Type B pancreatic cell (in vitro differentiated cells): ENCODE measurements around the gene PPAN. TPM values are rescaled to one million over a fixed set of nuclear protein-coding genes. Genes with fewer than 3 reads are reported as not detected.

Experiments
- DNase-seq: peaks from one replicate; pipeline ENCODE4 v3.0.0; 2021; ENCODE audit warnings: mixed read lengths; ENCODE audit not compliant: unreplicated experiment; ENCODE audit errors: extremely low spot score
- H3K27ac Mint-ChIP-seq: 2 replicates; pipeline ENCODE4 v1.8.0; 2021; ENCODE audit warnings: mild to moderate bottlenecking, mixed read lengths
- H3K27me3 Mint-ChIP-seq: 2 replicates; pipeline ENCODE4 v1.8.0; 2021; ENCODE audit warnings: mixed read lengths
- H3K36me3 Mint-ChIP-seq: 2 replicates; pipeline ENCODE4 v1.8.0; 2021; ENCODE audit warnings: mixed read lengths
- H3K4me1 Mint-ChIP-seq: one replicate; pipeline ENCODE4 v1.8.0; 2021; ENCODE audit warnings: mixed read lengths; ENCODE audit not compliant: unreplicated experiment
- H3K4me3 Mint-ChIP-seq: 2 replicates; pipeline ENCODE4 v1.8.0; 2021; ENCODE audit warnings: mild to moderate bottlenecking, mixed read lengths
- H3K9me3 Mint-ChIP-seq: 2 replicates; pipeline ENCODE4 v1.8.0; 2021; ENCODE audit warnings: mixed read lengths
- total RNA-seq: library from RNA; stranded (reverse); gene quantifications from 2 replicates; pipeline ENCODE4 v1.2.1, GENCODE V29; 2021; ENCODE audit warnings: low replicate concordance
- TF ChIP-seq, protein P1 (sequence below): fragments of 200-600 bp; sonication (generic); conservative IDR thresholded peaks from 2 replicates; pipeline ENCODE4 v1.5.0; 2021; ENCODE audit warnings: antibody characterized with exemption, mild to moderate bottlenecking

Gene PPAN
- total RNA-seq, 1 donor from 2014 or later = 62.4 TPM

DNA sequence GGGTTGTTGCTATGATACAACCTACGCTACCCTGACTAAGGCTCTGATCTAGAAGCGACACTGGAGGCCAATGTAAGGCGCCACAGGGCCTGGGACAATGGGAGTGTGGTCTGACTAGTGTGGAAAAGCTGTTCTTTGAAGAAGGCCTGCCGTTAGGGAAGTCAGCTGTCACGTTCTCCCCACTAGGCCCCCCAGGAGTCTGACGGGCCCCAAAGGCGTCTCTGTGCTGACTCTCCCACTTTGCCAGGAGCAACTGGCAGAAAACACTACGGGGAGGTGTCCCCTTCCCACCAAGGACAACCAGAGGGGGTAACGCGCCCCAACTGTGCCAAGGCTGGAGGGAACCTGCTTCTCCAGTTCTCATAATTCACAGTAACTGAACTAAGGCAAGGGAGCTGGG lies 38.9 kb downstream of the PPAN start:
- H3K27me3 Mint-ChIP-seq = no peaks in the 10 kb centered on the region
- no peaks in the 10 kb centered on the region for H3K9me3 Mint-ChIP-seq
- no peak for DNase-seq
- H3K4me3 Mint-ChIP-seq = no peak overlapping the region
- H3K27ac Mint-ChIP-seq = no peak overlapping the region
- TF ChIP-seq, protein P1, sequence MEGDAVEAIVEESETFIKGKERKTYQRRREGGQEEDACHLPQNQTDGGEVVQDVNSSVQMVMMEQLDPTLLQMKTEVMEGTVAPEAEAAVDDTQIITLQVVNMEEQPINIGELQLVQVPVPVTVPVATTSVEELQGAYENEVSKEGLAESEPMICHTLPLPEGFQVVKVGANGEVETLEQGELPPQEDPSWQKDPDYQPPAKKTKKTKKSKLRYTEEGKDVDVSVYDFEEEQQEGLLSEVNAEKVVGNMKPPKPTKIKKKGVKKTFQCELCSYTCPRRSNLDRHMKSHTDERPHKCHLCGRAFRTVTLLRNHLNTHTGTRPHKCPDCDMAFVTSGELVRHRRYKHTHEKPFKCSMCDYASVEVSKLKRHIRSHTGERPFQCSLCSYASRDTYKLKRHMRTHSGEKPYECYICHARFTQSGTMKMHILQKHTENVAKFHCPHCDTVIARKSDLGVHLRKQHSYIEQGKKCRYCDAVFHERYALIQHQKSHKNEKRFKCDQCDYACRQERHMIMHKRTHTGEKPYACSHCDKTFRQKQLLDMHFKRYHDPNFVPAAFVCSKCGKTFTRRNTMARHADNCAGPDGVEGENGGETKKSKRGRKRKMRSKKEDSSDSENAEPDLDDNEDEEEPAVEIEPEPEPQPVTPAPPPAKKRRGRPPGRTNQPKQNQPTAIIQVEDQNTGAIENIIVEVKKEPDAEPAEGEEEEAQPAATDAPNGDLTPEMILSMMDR = no peak
- H3K4me1 Mint-ChIP-seq = no peaks in the 10 kb centered on the region
- peaks cover 7% of the 10 kb centered on the region for H3K36me3 Mint-ChIP-seq

GRCh38 chr19:10146142-10146541 lies 40.0 kb downstream of the PPAN start:
- no peak for DNase-seq
- Mint-ChIP-seq H3K4me3 (no peak overlapping the region), H3K27ac (no peak overlapping the region), H3K36me3 (peaks cover 11% of the 10 kb centered on the region), H3K27me3 (no peaks in the 10 kb centered on the region), H3K4me1 (no peaks in the 10 kb centered on the region), H3K9me3 (no peaks in the 10 kb centered on the region)
- TF ChIP-seq, protein P1 = no peak

DNA sequence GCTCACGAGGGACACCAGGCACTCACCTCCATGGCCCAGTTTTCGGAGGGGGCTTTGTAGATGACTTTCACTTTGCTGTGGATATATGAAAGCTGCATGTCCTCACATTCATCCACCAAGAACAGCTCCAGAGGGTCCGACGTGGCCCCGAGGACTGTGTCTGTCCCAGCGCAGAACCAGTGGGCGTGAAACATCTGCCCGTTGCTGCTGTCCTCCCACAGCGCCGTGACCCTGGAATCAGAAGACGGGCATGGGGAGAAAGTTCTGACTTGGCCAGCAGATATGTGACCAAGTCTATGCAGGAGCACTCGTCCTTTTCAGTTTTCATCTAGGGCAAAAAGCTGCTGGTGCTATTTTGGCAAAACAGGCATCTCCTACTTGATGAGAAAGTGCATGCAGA lies 43.3 kb downstream of the PPAN start:
- Mint-ChIP-seq H3K9me3 (no peaks in the 10 kb centered on the region), H3K36me3 (peaks cover 19% of the 10 kb centered on the region), H3K27ac (no peak overlapping the region)

GRCh38 chr19:10151521-10151920 lies 45.4 kb downstream of the PPAN start:
- Mint-ChIP-seq H3K27me3 (no peaks in the 10 kb centered on the region), H3K27ac (no peak overlapping the region), H3K4me3 (no peak overlapping the region), H3K9me3 (no peaks in the 10 kb centered on the region), H3K4me1 (no peaks in the 10 kb centered on the region), H3K36me3 (peaks cover 22% of the 10 kb centered on the region)
- TF ChIP-seq, protein P1 = no peak
- no peak for DNase-seq

More for the DNA sequence above, 43.3 kb downstream of the PPAN start:
- Mint-ChIP-seq H3K4me3 (no peak overlapping the region), H3K27me3 (no peaks in the 10 kb centered on the region), H3K4me1 (no peaks in the 10 kb centered on the region)
- DNase-seq = no peak
- TF ChIP-seq, protein P1 = no peak

- no peak overlapping the region for H3K27ac Mint-ChIP-seq
- H3K27me3 Mint-ChIP-seq = no peaks in the 10 kb centered on the region
- DNase-seq = no peak
- no peak overlapping the region for H3K4me3 Mint-ChIP-seq
- H3K9me3 Mint-ChIP-seq = no peaks in the 10 kb centered on the region
- TF ChIP-seq, protein P1 = no peak
- peaks cover 21% of the 10 kb centered on the region for H3K36me3 Mint-ChIP-seq
- H3K4me1 Mint-ChIP-seq = no peaks in the 10 kb centered on the region
Measured at GRCh38 chr19:10152100-10152499, 45.9 kb downstream of the PPAN start.

DNA sequence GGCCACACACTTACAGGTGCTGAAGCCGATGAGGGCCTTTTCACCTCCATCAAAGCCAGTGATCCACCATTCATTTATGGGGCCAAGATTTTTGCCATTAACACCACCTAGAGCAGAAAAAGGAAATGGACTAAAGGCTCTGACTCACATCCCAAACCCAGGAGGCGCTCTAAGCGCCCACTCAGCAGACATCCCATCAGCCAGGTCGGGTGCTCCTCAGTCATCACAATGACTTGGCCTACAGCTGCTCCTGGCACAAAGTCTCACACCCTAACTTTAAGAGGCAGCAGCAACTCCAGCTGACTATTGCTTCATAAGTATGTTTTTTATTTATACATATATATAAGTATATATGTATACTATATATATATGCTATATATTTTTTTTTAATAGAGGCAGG lies 49.7 kb downstream of the PPAN start:
- Mint-ChIP-seq H3K27me3 (no peaks in the 10 kb centered on the region), H3K4me1 (no peaks in the 10 kb centered on the region)

More for the DNA sequence above, 49.7 kb downstream of the PPAN start:
- H3K9me3 Mint-ChIP-seq = no peaks in the 10 kb centered on the region
- no peak overlapping the region for H3K4me3 Mint-ChIP-seq
- no peak for DNase-seq
- peaks cover 25% of the 10 kb centered on the region for H3K36me3 Mint-ChIP-seq
- no peak overlapping the region for H3K27ac Mint-ChIP-seq
- TF ChIP-seq, protein P1 = no peak
